ENCODE measurements around the gene ZBTB7B.

Gene ZBTB7B

DNA sequence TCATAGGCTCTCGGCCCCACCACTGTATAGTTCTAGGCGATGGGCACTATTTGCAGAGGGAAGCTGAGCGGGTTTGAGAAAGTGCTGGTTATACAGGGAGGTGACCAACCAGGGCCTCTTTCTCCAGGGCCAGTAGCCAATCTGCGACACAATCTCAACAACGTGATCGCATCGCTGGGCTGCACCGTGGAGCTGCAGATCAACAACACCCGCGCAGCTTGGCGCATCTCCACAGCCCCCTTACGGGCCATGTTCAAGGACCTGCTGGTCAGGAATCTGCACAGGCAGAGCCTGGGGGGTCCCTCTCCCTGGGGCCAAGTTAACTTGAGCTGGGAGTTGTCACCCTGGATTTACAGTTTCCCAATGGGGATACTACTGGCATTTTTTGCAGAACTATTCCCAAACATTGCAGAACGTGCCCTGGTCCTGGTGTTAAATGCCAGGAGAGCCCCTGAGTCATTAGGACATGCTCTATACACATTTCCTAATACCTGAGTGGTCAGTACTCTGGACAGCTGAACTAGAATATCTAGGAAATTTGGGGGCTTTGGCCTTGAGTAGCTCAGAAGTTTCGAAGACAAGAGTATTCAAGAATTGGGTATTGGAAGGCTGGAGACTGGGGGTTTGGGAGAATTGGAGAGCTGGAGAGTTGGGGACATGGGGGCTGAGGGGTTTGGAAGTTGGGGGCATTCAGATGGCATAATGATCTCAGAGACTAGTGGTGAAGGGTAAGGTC, 37.9 kb downstream of the ZBTB7B start:
- DNase-seq, result no peak

GRCh38 chr1:155042789-155043188, 40.2 kb downstream of the ZBTB7B start:
- no peak for DNase-seq

GRCh38 chr1:155043301-155043702, 40.7 kb downstream of the ZBTB7B start:
- no peak for DNase-seq

DNA sequence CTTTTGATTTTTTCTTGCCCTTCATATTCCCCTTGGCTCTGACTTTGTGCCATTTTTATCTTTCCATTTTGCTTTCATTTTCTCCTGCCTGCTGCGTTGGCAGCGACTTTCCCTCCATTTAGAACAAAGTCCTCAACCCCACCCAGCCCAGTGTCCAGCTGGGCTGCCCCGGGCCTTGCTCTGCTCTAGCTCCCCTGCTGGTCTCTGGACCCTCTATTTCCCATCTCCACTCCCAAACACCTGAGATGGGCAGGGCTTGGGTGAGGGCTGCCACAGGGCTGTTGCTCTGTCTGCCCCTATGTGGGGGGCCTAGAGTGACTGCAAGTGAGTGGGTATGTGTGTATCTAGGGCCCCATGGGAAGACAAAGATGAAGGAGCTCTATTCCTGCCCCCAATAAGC, 41.2 kb downstream of the ZBTB7B start:
- no peak for DNase-seq

- DNase-seq, result no peak
Observed at GRCh38 chr1:155044365-155044764, 41.8 kb downstream of the ZBTB7B start.

DNA sequence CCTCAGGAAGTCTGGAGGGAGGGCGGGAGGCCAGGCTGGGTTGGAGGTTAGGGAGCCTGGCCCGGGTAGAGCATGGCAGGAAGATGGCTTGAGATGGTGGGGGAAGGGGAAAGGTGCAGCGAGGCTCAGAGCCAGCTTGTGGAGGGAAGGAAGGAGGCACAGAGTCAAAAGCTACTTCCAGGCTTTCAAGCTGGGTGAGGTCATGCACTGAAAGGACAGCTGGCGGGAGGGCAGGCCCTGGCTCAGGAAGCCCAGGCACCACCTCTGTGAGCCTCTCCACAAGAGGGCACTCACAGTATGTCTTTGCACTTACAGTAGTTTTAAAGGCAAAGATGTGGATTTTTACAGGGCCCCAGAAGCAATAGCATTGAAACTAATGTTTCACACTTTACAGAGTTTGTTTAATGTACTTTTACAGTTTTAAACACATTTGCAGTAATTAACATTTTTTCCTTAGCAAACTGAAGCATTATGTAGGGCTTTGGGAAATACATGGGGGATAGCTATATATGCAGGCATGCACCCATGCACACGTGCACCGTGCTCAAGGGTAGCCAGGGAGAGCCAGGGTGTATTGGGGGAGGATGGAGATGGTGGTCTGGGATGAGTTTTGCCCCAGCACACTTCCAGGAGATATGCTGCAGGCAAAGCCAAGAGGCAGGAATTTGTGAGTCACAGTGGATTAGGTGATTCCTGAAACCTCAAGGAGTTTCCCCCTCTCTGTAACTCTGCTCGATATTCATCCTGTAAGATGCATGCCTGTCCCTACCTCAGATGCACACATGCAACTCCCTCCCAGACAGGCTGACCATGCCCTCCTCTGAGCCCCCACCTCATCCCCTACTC, 42.4 kb downstream of the ZBTB7B start:
- DNase-seq, result peak; percentile 59

DNA sequence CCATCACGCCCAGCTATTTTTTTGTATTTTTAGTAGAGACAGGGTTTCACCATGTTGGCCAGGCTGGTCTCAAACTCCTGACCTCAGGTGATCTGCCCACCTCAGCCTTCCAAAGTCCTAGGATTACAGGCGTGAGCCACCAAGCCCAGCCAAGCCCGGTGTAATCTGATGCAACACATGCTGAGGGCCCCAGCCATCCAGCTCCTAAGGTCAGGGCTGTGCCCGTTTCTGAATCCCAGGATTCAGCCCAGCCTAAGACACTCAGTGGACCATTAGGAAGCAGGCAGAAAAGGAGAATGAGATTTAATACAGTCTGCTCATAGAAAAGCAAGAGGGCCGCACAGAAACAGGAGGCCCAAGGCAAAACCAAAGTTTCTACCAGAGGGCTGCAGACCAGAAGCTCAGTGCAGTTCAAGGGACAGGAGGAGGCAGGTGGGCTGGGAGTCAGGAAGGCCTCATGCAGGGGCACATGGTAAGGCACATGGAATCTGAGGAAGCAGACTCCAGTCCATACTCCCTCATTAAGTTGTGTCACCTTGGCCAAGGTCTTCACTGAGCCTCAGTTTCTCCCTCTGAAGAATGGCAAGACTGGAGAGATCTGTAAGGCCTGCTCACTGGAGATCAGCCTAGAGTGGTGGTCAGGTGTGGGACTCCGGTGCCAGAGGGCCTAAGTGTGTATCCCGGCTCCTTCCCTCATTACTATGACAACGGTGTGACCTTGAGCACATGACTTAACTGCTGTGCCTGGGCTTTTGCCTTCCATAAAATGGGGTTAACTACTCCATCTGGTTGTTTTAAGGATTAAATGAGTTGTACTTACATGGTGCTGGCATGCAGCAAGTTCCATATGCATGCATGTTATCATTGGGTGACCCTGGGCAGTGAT, 46.1 kb downstream of the ZBTB7B start:
- no peak for DNase-seq

DNA sequence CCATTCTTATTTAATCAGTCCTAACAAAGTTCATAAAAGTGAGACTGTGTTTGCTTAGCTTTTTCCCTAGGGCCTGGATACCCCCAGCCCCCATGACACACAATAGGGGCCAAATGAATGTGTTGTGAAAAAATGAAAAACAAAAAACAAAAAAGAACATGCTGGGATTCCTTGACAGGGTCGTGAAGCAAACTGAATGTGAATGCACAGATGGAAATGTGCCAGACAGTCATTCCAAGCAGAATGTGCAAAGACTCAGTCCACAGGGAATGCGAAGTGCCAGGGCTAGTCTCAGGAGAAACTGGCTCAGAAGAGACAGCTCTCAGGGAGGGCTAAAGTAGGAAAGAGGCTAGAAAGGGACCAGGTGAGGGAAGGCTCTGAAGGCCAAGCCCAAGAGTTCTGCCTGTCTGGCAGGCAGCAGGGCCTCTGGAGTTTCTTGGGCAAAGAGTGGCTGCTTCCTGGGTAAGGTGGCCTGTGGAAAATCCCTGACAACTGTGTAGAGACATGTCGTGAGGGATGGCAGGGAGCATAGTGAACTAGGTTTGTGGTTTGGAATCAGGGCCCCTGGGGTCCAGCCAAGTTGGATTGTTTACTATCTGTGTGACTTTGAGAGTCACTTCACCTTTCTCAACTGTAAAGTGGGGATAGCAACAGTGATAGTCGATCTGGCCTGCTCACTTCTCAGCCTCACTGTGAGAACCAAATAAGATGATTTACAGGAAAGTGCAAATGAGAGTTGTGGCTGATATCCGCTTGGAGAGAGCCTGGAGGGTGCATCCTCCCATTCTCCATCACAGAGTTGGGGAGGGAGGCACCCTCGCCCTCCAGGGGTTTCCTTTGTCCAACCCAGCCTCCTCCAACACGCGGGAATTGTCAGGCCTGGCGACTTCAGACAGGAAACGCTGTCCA, 47.3 kb downstream of the ZBTB7B start:
- DNase-seq, result no peak

DNA sequence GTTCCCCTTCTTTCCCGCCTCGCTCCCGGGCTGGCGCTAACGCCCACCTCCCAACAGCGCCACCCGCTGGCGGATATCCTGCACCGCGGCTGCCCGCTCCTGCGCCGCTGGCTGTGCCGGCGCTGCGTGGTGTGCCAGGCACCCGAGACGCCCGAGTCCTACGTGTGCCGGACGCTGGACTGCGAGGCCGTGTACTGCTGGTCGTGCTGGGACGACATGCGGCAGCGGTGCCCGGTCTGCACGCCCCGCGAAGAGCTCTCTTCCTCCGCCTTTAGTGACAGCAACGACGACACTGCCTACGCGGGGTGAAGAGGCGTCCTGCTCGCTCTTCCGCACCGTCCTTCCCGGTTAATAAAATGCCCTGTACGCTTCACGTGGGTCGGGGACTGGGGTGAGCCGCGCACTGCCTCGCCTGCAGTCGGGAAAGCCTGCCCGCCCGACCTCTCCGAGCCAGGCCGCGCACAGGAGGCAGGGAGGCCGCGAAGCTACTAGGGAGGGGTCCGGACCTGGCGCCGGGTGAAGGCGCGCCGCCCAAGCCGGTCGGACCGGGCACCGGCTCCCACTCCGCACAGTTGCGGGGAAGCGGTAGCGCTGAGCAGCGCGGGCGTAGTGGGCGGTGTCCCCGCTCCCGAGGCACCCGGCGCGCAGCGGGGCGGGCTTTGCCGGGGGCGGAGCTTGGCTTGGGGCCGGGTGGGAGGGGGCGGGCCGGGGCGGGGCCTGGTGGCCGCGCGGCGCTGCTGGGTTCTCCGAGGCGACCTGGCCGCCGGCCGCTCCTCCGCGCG, 48.1 kb downstream of the ZBTB7B start, which contains the start of gene ADAM15:
Gene ADAM15, plus strand, starts transcription at position 757 of the 782 bp plus-strand sequence. CDS start 71 bp downstream, outside the sequence.
- DNase-seq, result peak; percentile 73

DNA sequence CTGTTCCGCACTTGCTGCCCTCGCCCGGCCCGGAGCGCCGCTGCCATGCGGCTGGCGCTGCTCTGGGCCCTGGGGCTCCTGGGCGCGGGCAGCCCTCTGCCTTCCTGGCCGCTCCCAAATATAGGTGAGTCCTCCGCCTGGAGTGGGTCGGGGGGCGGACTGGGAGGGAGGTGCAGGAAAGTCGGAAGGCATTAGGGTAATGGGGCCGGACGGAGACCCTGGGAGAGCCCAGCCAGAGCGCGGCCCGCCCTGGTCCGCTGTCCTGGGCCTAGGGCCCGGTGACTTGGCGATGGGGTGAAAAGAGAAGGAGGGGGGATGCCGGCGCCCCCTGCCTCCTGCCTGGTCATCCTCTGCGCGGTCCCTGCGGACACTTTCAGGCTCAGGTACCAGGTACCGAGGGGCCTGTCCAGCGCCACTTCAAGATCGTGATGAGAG, 48.8 kb downstream of the ZBTB7B start:
- no peak for DNase-seq

DNA sequence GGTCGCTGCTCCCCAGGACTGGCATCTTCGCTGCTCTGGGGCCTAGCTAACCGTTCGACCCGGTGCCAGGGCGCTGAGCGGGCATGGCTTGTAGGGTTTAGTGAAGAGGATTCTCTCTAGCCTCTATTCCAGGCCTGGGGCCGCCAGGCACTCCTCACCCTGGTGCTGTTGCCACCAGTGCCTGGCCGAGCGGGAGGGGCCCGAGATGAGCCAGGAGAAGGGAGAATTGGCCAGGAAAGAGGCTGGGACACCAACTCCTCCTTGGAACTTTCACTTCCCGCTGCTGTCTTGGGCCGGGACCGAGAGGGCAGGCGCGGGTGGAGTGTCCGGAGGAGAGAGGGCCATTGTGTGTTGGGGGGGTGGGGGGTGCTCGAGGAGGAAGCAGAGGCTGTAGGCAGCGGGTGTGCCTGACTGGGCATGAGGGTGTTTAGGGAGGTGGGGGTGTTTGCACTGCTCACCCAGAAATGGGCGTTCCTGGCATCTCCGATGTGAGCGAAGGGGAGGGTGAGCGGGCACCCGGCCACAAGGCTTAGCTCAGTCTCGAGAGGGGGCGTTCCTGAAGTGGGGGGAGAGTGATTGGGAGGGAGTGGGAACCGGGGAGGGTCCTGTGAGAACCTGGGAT, 49.3 kb downstream of the ZBTB7B start:
- peak; percentile 30 for DNase-seq

DNA sequence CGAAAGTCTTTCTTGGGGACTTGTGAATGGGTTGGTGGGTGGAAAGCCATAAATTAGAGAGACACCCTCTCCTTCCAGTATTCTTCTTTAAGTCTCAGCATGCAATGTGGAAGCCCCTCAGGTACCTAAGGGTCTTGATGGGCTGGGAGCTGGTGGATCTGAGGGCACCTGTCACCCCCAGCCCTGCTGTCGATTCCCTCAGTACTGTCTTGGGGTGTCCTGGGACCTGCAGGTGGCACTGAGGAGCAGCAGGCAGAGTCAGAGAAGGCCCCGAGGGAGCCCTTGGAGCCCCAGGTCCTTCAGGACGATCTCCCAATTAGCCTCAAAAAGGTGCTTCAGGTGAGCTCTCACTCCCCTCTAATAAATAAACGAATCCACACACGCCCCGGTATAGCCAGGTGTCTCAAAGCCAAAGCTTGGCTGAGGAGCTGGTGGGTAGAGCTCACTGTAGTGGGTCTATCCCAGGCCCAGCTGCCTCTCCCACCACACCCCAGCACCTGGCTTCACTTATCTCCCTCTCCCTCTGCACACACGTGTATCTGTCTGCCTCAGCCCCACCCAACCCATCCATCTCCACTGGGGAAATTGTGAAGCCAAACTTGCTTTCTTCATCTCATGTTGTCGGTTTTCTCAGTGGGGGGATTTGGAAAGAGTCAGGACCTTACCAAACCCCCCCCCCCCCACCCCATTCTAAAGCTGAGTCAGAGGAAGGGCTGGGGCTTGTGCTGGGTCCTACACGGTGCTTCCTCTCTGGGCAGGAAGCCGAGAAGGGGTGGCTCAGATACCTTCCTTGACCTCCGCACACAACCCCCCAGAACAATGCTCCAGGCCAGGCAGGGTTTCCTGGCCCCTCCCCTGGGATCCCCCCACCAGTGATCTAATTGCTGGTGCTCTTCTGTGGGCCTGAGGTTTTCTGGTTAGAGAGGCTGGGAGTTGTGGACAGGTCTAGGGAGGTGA, 50.1 kb downstream of the ZBTB7B start:
- peak; percentile 18 for DNase-seq

DNA sequence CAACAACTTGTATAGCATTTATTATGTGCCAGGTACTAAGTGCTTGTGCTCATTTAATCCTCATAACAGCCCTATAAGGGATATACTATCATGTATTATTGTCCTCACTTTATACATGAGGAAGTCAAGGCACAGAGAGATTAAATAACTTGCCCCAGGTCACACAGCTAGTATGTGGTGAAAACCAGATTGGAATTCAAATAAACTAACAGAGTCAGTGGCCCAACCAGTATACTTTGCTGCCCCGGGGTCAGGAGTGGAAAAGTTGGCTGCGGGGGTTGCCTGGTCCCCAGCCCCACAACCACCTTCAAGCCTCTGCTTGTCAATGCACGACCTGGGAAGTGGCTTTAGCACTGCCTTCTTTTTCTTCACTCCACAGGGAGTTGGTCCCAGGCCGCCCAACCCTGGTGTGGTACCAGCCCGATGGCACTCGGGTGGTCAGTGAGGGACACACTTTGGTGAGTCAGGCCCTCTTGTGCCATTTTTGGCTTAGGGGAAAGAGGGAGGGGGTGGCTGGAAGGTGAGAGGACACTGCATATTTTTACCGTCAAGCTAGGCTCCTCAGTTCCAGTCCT, 51.0 kb downstream of the ZBTB7B start:
- DNase-seq, result no peak

DNA sequence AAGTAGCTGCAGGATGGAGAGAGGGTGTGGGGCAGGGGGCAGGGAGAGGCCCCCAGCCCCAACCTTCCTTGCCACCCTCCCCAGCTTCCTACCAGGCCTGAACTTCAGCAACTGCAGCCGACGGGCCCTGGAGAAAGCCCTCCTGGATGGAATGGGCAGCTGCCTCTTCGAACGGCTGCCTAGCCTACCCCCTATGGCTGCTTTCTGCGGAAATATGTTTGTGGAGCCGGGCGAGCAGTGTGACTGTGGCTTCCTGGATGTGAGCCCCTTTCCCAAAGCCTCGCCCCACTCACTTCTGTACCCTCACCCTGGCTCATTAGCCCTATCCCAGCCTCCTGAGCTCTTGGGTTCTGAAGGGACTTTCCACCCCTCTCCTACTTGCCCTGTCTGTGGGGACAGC, 54.5 kb downstream of the ZBTB7B start:
- DNase-seq, result no peak

GRCh38 chr1:155057788-155058211, 55.2 kb downstream of the ZBTB7B start:
- DNase-seq, result no peak

DNA sequence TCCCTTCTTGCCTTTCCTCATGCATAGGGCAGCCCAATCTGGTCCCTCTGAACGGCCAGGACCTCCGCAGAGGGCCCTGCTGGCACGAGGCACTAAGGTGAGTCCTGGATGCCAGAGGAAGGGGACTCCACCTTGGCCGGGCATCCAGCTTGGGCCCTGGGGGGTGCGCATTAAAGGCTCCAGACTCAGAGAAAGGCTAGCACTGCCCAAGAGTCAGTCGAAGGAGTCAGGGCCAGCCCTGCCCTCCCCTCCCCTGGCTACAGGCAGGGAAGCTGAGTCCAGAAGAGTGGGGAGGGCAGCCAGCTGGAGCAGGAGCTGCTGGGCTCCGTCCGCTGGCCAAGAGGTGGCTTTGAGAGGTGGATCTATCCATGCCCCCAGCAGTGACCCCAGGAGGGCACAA, 58.1 kb downstream of the ZBTB7B start:
- no peak for DNase-seq

- peak; percentile 88 for DNase-seq
Observed at GRCh38 chr1:155061381-155062150, 59.0 kb downstream of the ZBTB7B start.

GRCh38 chr1:155062151-155062686, 59.6 kb downstream of the ZBTB7B start:
- DNase-seq, result no peak

Data from central memory CD4-positive, alpha-beta T cell (primary cell).